IMR-90 (cell line): ENCODE data around the gene XYLB. TPM values are rescaled to one million over a fixed set of nuclear protein-coding genes. Genes with fewer than 3 reads are reported as not detected.

Experiments
- ATAC-seq: fragments of 200-7000 bp; cut with Tn5 transposase; 2 replicates; pipeline ENCODE4 v1.9.1; 2020; ENCODE audit warnings: low read depth, mild to moderate bottlenecking, moderate library complexity
- BruUV-seq: library from RNA; stranded (reverse); fragments of 400-500 nt; replicated peaks from 2 replicates; lab custom pipeline; 2021; lab: Mats Ljungman, UMichigan
- CTCF ChIA-PET: fragments of 300-600 bp; formaldehyde crosslinking; extraction: SDS; loops from one replicate; lab custom pipeline; 2021; ENCODE audit warnings: antibody characterized with exemption; lab: Yijun Ruan, JAX
- POLR2A ChIA-PET: fragments of 300-600 bp; sonication (Branson Sonifier 250); formaldehyde crosslinking; loops from one replicate; lab custom pipeline; 2022; ENCODE audit warnings: antibody characterized with exemption; ENCODE audit not compliant: unreplicated experiment; lab: Charles Lee
- DNase-seq: peaks from one replicate; pipeline ENCODE4 v3.0.0; 2013
- H2AFZ ChIP-seq: replicated peaks from 2 replicates; pipeline ENCODE3; 2013; ENCODE audit warnings: low read length, mild to moderate bottlenecking; ENCODE audit not compliant: poor library complexity
- H2AK5ac ChIP-seq: 2 replicates; pipeline ENCODE4 v1.6.1; 2013; ENCODE audit warnings: low read depth, low read length, inconsistent platforms
- H2AK9ac ChIP-seq: replicated peaks from 2 replicates; pipeline ENCODE3; 2013; ENCODE audit warnings: mild to moderate bottlenecking, low read depth, low read length, moderate library complexity; ENCODE audit not compliant: poor library complexity
- H2BK120ac ChIP-seq: 2 replicates; pipeline ENCODE4 v1.6.1; 2013; ENCODE audit warnings: low read depth, low read length, inconsistent platforms
- H2BK15ac ChIP-seq: 3 replicates; pipeline ENCODE4 v1.6.1; 2013; ENCODE audit warnings: low read depth, low read length, inconsistent platforms
- H2BK20ac ChIP-seq: 2 replicates; pipeline ENCODE4 v1.6.1; 2013; ENCODE audit warnings: low read depth, mild to moderate bottlenecking, inconsistent platforms, low read length, moderate library complexity
- H2BK5ac ChIP-seq: 2 replicates; pipeline ENCODE4 v1.6.1; 2013; ENCODE audit warnings: mild to moderate bottlenecking, low read depth, low read length, inconsistent platforms; ENCODE audit not compliant: poor library complexity, severe bottlenecking
- H3K14ac ChIP-seq: replicated peaks from 2 replicates; pipeline ENCODE4 v1.6.1; 2013; ENCODE audit warnings: low read depth, low read length, inconsistent platforms
- H3K18ac ChIP-seq: 2 replicates; pipeline ENCODE4 v1.6.1; 2013; ENCODE audit warnings: low read depth, low read length, control low read depth
- H3K23ac ChIP-seq: 2 replicates; pipeline ENCODE4 v1.6.1; 2013; ENCODE audit warnings: low read depth, low read length, inconsistent platforms
- H3K27ac ChIP-seq: 2 replicates; pipeline ENCODE4 v1.5.1; 2013; ENCODE audit warnings: mild to moderate bottlenecking, control low read depth, low read length; ENCODE audit not compliant: insufficient read depth
- H3K27me3 ChIP-seq: 2 replicates; pipeline ENCODE4 v1.6.1; 2013; ENCODE audit warnings: low read length; ENCODE audit not compliant: control insufficient read depth, insufficient read depth
- H3K36me3 ChIP-seq: 2 replicates; pipeline ENCODE4 v1.6.1; 2013; ENCODE audit warnings: low read length, mixed read lengths; ENCODE audit not compliant: control insufficient read depth, insufficient read depth
- H3K4ac ChIP-seq: 2 replicates; pipeline ENCODE4 v1.6.1; 2013; ENCODE audit warnings: low read depth, low read length, inconsistent platforms
- H3K4me1 ChIP-seq: 2 replicates; pipeline ENCODE4 v1.6.1; 2013; ENCODE audit warnings: low read length, mixed read lengths; ENCODE audit not compliant: control insufficient read depth, insufficient read depth
- H3K4me2 ChIP-seq: 2 replicates; pipeline ENCODE4 v1.6.1; 2013; ENCODE audit warnings: low read depth, mild to moderate bottlenecking, control low read depth, low read length, moderate library complexity
- H3K4me3 ChIP-seq: 2 replicates; pipeline ENCODE4 v1.5.1; 2013; ENCODE audit warnings: low read depth, mild to moderate bottlenecking, control low read depth, low read length, moderate library complexity; ENCODE audit not compliant: insufficient read depth
- H3K56ac ChIP-seq: 2 replicates; pipeline ENCODE4 v1.6.1; 2013; ENCODE audit warnings: low read length, inconsistent platforms; ENCODE audit not compliant: insufficient read depth; ENCODE audit errors: extremely low read depth
- H3K79me1 ChIP-seq, 2 experiments: 2 replicates each; pipeline ENCODE4 v1.6.1; 2013; ENCODE audit warnings: low read length in 2 of 2, inconsistent platforms in 1 of 2, low read depth in 1 of 2
- H3K9ac ChIP-seq: 2 replicates; pipeline ENCODE4 v1.6.1; 2013; ENCODE audit warnings: low read depth, low read length, control low read depth
- H3K9me1 ChIP-seq: 2 replicates; pipeline ENCODE4 v1.6.1; 2013; ENCODE audit warnings: low read length, inconsistent platforms; ENCODE audit not compliant: insufficient read depth
- H3K9me3 ChIP-seq: 2 replicates; pipeline ENCODE4 v1.6.1; 2013; ENCODE audit warnings: low read length; ENCODE audit not compliant: control insufficient read depth, insufficient read depth
- H4K20me1 ChIP-seq: 2 replicates; pipeline ENCODE4 v1.6.1; 2013; ENCODE audit warnings: low read length, inconsistent platforms; ENCODE audit not compliant: insufficient read depth
- H4K5ac ChIP-seq: 2 replicates; pipeline ENCODE4 v1.6.1; 2013; ENCODE audit warnings: mild to moderate bottlenecking, low read depth, low read length, control low read depth
- H4K8ac ChIP-seq, 2 experiments: 2 replicates each; pipeline ENCODE4 v1.6.1; 2013; ENCODE audit warnings: low read depth in 2 of 2, low read length in 2 of 2, control low read depth in 1 of 2, inconsistent platforms in 1 of 2
- H4K91ac ChIP-seq: 2 replicates; pipeline ENCODE4 v1.6.1; 2013; ENCODE audit warnings: low read depth, low read length, inconsistent platforms; ENCODE audit not compliant: insufficient read depth
- BHLHE40 ChIP-seq: fragments of 150-350 bp; IDR thresholded peaks from 2 replicates; pipeline ENCODE4 v1.6.1; 2016; ENCODE audit warnings: mild to moderate bottlenecking, low read depth, low read length
- FOS ChIP-seq: fragments of 150-350 bp; IDR thresholded peaks from 2 replicates; pipeline ENCODE4 v1.6.1; 2016; ENCODE audit warnings: low read depth, low read length
- MAFK ChIP-seq: IDR thresholded peaks from 2 replicates; pipeline ENCODE4 v1.6.1; 2012; ENCODE audit warnings: low read depth, low read length, improper control_type of control experiment
- MAZ ChIP-seq: IDR thresholded peaks from 2 replicates; pipeline ENCODE4 v1.6.1; 2012; ENCODE audit warnings: low read depth, mild to moderate bottlenecking, low read length, improper control_type of control experiment, moderate library complexity, borderline replicate concordance
- NFE2L2 ChIP-seq: fragments of 150-350 bp; IDR thresholded peaks from 2 replicates; pipeline ENCODE4 v1.6.1; 2016; ENCODE audit warnings: low read depth, mild to moderate bottlenecking, low read length
- POLR2A ChIP-seq: IDR thresholded peaks from 2 replicates; pipeline ENCODE4 v1.6.1; 2012; ENCODE audit warnings: mild to moderate bottlenecking, low read depth, low read length
- RFX5 ChIP-seq: IDR thresholded peaks from 2 replicates; pipeline ENCODE4 v1.8.0; 2012; ENCODE audit warnings: low read depth, mild to moderate bottlenecking, low read length, moderate library complexity
- WGBS, 2 experiments: methylation state at CpG; one replicate each; pipeline versions ENCODE4 v1.1.5 to v1.1.7; 2013; ENCODE audit warnings: missing lambda C conversion rate in 2 of 2; ENCODE audit not compliant: insufficient read length in 1 of 2; ENCODE audit errors: extremely low coverage in 2 of 2; 5-methylcytosine and 5-hydroxymethylcytosine counted together
- dilution Hi-C: fragments of 300-500 bp; cut with HindIII; formaldehyde crosslinking; loops from one replicate; pipeline ENCODE4 v1.14.3; 2018; ENCODE audit warnings: low sequenced_read_pairs; ENCODE audit not compliant: unreplicated experiment
- in situ Hi-C: fragments of 300-500 bp; cut with MboI; formaldehyde crosslinking; loops from 3 replicates; pipeline ENCODE4 v1.14.3; 2019; ENCODE audit warnings: low sequenced_read_pairs, inconsistent platforms, mixed read lengths
- intact Hi-C: fragments of 100-400 bp; cut with micrococcal nuclease; formaldehyde crosslinking; loops from 2 replicates; pipeline ENCODE4 v1.10.0; 2022
- polyA plus RNA-seq, 3 experiments: library from polyadenylated mRNA; depleted of rRNA; stranded (reverse); fragments of >200 nt; gene quantifications; 2 replicates each; pipeline ENCODE4 v1.2.3, GENCODE V29; 2012; ENCODE audit warnings: low replicate concordance in 1 of 3
- total RNA-seq: library from RNA; depleted of rRNA; stranded (reverse); fragments of >200 nt; gene quantifications from 2 replicates; pipeline ENCODE4 v1.2.3, GENCODE V29; 2012
- TF ChIP-seq, protein P1 (sequence below): conservative IDR thresholded peaks from 2 replicates; pipeline ENCODE4 v1.5.1; 2012; ENCODE audit warnings: mild to moderate bottlenecking, low read depth, low read length, improper control_type of control experiment

XYLB gene
- total and polyA plus RNA-seq, 2 of the 4 experiments (the other 2 are of a cell fraction) = 3.0 to 3.4 TPM

- WGBS, 2 experiments = 92% methylated on average over 2 of the region's 6 CpGs; no CpG with 5 or more reads in 1 of the 2 experiments
- H3K9ac ChIP-seq = no peak overlapping the region
- H3K9me3 ChIP-seq = no peaks in the 10 kb centered on the region
- BruUV-seq = no TSS peak
- H3K9me1 ChIP-seq = no peaks in the 10 kb centered on the region
- no peak overlapping the region for H4K5ac ChIP-seq
- TF ChIP-seq NFE2L2 = no peak
- TF ChIP-seq MAFK = no peak
- no peak for TF ChIP-seq BHLHE40
- TF ChIP-seq POLR2A = no peak
- TF ChIP-seq FOS = no peak
- TF ChIP-seq, protein P1, sequence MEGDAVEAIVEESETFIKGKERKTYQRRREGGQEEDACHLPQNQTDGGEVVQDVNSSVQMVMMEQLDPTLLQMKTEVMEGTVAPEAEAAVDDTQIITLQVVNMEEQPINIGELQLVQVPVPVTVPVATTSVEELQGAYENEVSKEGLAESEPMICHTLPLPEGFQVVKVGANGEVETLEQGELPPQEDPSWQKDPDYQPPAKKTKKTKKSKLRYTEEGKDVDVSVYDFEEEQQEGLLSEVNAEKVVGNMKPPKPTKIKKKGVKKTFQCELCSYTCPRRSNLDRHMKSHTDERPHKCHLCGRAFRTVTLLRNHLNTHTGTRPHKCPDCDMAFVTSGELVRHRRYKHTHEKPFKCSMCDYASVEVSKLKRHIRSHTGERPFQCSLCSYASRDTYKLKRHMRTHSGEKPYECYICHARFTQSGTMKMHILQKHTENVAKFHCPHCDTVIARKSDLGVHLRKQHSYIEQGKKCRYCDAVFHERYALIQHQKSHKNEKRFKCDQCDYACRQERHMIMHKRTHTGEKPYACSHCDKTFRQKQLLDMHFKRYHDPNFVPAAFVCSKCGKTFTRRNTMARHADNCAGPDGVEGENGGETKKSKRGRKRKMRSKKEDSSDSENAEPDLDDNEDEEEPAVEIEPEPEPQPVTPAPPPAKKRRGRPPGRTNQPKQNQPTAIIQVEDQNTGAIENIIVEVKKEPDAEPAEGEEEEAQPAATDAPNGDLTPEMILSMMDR = no peak
- TF ChIP-seq MAZ = no peak
- TF ChIP-seq RFX5 = no peak
- H3K18ac ChIP-seq = no peak overlapping the region
- H4K91ac ChIP-seq = no peak overlapping the region
- intact Hi-C loops (no loop called here), dilution Hi-C loops (loop anchor here (25.0 kb wide), 1 partner anchor 122 kb away; the partner anchor contains the start of gene EXOG), in situ Hi-C loops (no loop called here)
- no peak overlapping the region for H2AK9ac ChIP-seq
- H3K27ac ChIP-seq = no peak overlapping the region
- no peak overlapping the region for H3K4ac ChIP-seq
- no peak overlapping the region for H3K14ac ChIP-seq
- no peaks in the 10 kb centered on the region for H3K79me1 ChIP-seq
- H3K27me3 ChIP-seq = no peaks in the 10 kb centered on the region
- no peak overlapping the region for H2AFZ ChIP-seq
- no peak overlapping the region for H2BK15ac ChIP-seq
- no peak overlapping the region for H2BK5ac ChIP-seq
- ChIA-PET POLR2A (no interaction called here), CTCF (no interaction called here)
- no peaks in the 10 kb centered on the region for H4K20me1 ChIP-seq
- ATAC-seq (no peak), DNase-seq (no peak)
- no peak overlapping the region for H3K4me3 ChIP-seq
- H3K4me2 ChIP-seq = no peak overlapping the region
- H2AK5ac ChIP-seq = no peak overlapping the region
- no peak overlapping the region for H2BK120ac ChIP-seq
- H2BK20ac ChIP-seq = no peak overlapping the region
- no peak overlapping the region for H3K23ac ChIP-seq
- no peak overlapping the region for H4K8ac ChIP-seq
- no peaks in the 10 kb centered on the region for H3K4me1 ChIP-seq
- peaks cover 5% of the 10 kb centered on the region for H3K36me3 ChIP-seq
- no peak overlapping the region for H3K56ac ChIP-seq
These were observed 18.3 kb downstream of the XYLB start for GRCh38 chr3:38364721-38365400.
